Measurements from ENCODE around the gene DNAH10. TPM values are rescaled to one million over a fixed set of nuclear protein-coding genes. Genes with fewer than 3 reads are reported as not detected.

DNAH10 gene
- polyA plus RNA-seq, 2 of the 4 experiments (the other 2 are of a cell fraction) = 0.14 to 0.39 TPM

DNA sequence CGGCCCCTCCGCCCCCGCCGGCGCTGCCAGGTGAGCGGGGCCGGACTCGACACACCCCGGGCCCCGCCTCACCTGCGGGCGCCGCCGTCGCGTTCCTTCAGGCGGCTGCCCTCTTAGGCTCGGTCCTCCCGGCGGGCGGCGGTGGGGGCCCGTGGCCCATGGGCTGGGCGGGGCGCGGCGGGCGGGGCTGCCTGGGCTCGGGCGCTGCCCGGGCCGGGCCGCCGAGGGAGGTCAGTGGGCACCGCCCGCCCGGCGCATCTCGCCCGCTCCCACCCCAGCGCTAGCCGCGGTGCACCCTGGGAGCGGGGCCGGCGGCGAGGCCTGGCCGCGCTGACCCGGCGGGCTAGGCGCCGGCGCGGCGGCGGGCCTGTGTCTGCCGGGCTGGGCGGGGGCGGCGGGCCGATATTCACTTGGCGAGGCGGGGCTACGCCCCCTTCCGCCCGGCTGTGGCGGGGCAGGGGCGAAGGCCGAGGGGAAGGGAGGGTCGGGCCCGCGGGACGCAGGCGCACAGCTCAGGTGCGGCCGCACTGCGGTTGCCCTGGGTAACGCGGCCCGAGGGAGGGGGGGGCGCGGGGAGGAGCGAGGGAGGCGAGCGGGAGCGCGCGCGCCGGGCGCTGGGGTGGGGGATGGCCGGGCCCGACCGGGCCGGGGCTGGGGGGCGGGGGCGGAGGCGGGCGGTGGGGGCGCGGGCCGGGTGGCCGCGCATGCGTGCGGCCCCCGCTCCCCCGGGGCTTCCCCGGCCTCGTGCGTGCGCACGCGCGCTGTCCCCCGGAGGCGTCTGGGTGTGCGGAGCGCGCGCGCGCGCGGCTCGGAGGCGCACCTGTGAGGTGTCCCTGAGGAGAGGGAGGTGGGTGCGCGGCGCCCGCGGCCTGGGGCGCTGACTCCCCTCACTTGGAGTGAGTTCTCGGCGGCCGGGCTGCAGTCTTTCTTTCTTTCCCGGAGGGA lies 210.6 kb downstream of the DNAH10 start, which contains the start of the genes CCDC92 and ZNF664:
Gene CCDC92, minus strand, starts transcription at position 375 of the 945 bp plus-strand sequence. CDS start 28,526 bp downstream, outside the sequence.
Gene ZNF664, plus strand, starts transcription at position 759 of the 945 bp plus-strand sequence. CDS start 38,930 bp downstream, outside the sequence.
- H3K9me3 ChIP-seq = no peaks in the 10 kb centered on the region
- FAIRE-seq = no peak
- H3K4me3 ChIP-seq = peak within 1 kb of the TSS; percentile 83
- ChIA-PET POLR2A (interaction anchor here (0.5 to 1.7 kb wide), 10 partner anchors 10 to 796 kb away, joined by 3 to 5 read pairs (median 3); partner anchors contain the start of gene ATP6V0A2), CTCF (no interaction called here)
- peak within 1 kb of the TSS; percentile 97 for H3K4me2 ChIP-seq
- DNase-seq (ENCODE audit: low read depth in 1 of 2, low spot score in 1 of 2) = peak; percentile 94 to 96
- H3K4me1 ChIP-seq = peaks cover 39% of the 10 kb centered on the region
- whole genome bisulfite sequencing (ENCODE audit: missing lambda C conversion rate) = 0% methylated on average over 6 of the region's 138 CpGs
- H3K27ac ChIP-seq = peak within 1 kb of the TSS; percentile 89 to 96
- ATAC-seq = peak; percentile 82 to 85
- TF ChIP-seq NFE2L2 (conservative IDR thresholded peaks at IDR 0.05; ENCODE audit: low read length) (no peak), HDAC2 (IDR thresholded peaks at IDR 0.05) (no peak), EHMT2 (IDR thresholded peaks at IDR 0.05; ENCODE audit: low read depth) (no peak), HOXB13 (CRISPR knock-in tag; IDR thresholded peaks at IDR 0.05; ENCODE audit: low read depth) (no peak), RAD21 (conservative IDR thresholded peaks at IDR 0.05 in 1 of 2, IDR thresholded peaks at IDR 0.05 in 1 of 2) (peak in 1 of 2 experiments; percentile 7; a peak in 1 of 5 replicates), MAFK (IDR thresholded peaks at IDR 0.05; ENCODE audit: partially characterized antibody) (no peak), ESRRA (IDR thresholded peaks at IDR 0.05; ENCODE audit: borderline replicate concordance, low read length) (no peak), MAZ (IDR thresholded peaks at IDR 0.05; ENCODE audit: borderline replicate concordance, low read depth, low read length) (peak; percentile 57; the same call in 1 of the 2 replicates), ZSCAN20 (CRISPR knock-in tag; IDR thresholded peaks at IDR 0.05) (no peak), MYC (IDR thresholded peaks at IDR 0.05; ENCODE audit: borderline replicate concordance, low read length) (no peak; the same call in 1 of the 2 replicates), CHD2 (IDR thresholded peaks at IDR 0.05; ENCODE audit: low read length, partially characterized antibody) (no peak), CHD4 (IDR thresholded peaks at IDR 0.05; ENCODE audit: borderline replicate concordance) (no peak), SREBF2 (IDR thresholded peaks at IDR 0.05) (no peak), MAX (IDR thresholded peaks at IDR 0.05) (peak; percentile 7; the same call in 1 of the 2 replicates), CBX8 (IDR thresholded peaks at IDR 0.05) (no peak), BCL3 (IDR thresholded peaks at IDR 0.05) (peak; percentile 46; the same call in 2 of the 3 replicates), POLR2AphosphoS2 (conservative IDR thresholded peaks at IDR 0.05; ENCODE audit: low read length) (no peak), NR3C1 (IDR thresholded peaks at IDR 0.05) (no peak), RNF2 (IDR thresholded peaks at IDR 0.05; ENCODE audit: borderline replicate concordance, low read depth) (no peak), ZNF302 (CRISPR knock-in tag; IDR thresholded peaks at IDR 0.05) (no peak), POLR2A (IDR thresholded peaks at IDR 0.05; ENCODE audit: low read length) (peak; percentile 90), HOXB5 (CRISPR knock-in tag; IDR thresholded peaks at IDR 0.05) (no peak), USF2 (IDR thresholded peaks at IDR 0.05) (no peak), ZFP36 (IDR thresholded peaks at IDR 0.05; ENCODE audit: borderline replicate concordance, partially characterized antibody) (no peak), PHF8 (IDR thresholded peaks at IDR 0.05; ENCODE audit: borderline replicate concordance, low read depth) (no peak)
- TF ChIP-seq, protein P1, sequence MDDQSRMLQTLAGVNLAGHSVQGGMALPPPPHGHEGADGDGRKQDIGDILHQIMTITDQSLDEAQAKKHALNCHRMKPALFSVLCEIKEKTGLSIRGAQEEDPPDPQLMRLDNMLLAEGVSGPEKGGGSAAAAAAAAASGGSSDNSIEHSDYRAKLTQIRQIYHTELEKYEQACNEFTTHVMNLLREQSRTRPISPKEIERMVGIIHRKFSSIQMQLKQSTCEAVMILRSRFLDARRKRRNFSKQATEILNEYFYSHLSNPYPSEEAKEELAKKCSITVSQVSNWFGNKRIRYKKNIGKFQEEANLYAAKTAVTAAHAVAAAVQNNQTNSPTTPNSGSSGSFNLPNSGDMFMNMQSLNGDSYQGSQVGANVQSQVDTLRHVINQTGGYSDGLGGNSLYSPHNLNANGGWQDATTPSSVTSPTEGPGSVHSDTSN (IDR thresholded peaks at IDR 0.05) = no peak
- TF ChIP-seq, protein P2, sequence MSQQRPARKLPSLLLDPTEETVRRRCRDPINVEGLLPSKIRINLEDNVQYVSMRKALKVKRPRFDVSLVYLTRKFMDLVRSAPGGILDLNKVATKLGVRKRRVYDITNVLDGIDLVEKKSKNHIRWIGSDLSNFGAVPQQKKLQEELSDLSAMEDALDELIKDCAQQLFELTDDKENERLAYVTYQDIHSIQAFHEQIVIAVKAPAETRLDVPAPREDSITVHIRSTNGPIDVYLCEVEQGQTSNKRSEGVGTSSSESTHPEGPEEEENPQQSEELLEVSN (IDR thresholded peaks at IDR 0.05; ENCODE audit: borderline replicate concordance, low read depth) = no peak
- TF ChIP-seq, protein P3, sequence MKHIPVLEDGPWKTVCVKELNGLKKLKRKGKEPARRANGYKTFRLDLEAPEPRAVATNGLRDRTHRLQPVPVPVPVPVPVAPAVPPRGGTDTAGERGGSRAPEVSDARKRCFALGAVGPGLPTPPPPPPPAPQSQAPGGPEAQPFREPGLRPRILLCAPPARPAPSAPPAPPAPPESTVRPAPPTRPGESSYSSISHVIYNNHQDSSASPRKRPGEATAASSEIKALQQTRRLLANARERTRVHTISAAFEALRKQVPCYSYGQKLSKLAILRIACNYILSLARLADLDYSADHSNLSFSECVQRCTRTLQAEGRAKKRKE (CRISPR knock-in tag; IDR thresholded peaks at IDR 0.05; ENCODE audit: low read depth) = no peak
- TF ChIP-seq, protein P4, sequence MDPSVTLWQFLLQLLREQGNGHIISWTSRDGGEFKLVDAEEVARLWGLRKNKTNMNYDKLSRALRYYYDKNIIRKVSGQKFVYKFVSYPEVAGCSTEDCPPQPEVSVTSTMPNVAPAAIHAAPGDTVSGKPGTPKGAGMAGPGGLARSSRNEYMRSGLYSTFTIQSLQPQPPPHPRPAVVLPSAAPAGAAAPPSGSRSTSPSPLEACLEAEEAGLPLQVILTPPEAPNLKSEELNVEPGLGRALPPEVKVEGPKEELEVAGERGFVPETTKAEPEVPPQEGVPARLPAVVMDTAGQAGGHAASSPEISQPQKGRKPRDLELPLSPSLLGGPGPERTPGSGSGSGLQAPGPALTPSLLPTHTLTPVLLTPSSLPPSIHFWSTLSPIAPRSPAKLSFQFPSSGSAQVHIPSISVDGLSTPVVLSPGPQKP (IDR thresholded peaks at IDR 0.05; ENCODE audit: low read depth, low read length) = no peak
